ENCODE measurements around the gene FBXO3. TPM values are rescaled to one million over a fixed set of nuclear protein-coding genes. Genes with fewer than 3 reads are reported as not detected.
"Not testable (repeated sequence)": the region's sequence is repeated elsewhere in the genome, so short reads cannot be mapped to it uniquely, and the experiment has no call there.

FBXO3 gene
- total RNA-seq, 1 donor from 2014 or later, result 29.7 TPM

GRCh38 chr11:33708985-33709384 lies 65.3 kb downstream of the FBXO3 start:
- TF ChIP-seq CTCF (IDR thresholded peaks at IDR 0.05) (no peak), POLR2A (IDR thresholded peaks at IDR 0.05) (no peak), POLR2AphosphoS5 (IDR thresholded peaks at IDR 0.05; ENCODE audit: insufficient read depth in 1 of 2, low read depth in 1 of 2) (no peak)
- Histone ChIP-seq H3K36me3 (peaks cover 0 to 47% of the 10 kb centered on the region in 2 donors), H3K27ac (no peak overlapping the region), H3K4me3 (no peak overlapping the region), H3K27me3 (no peaks in the 10 kb centered on the region), H3K4me1 (no peaks in the 10 kb centered on the region), H3K9me3 (no peaks in the 10 kb centered on the region)
- DNase-seq (ENCODE audit: extremely low spot score in 2 of 2), result no peak
- intact Hi-C loops (cut with DNase I), result loop anchor here (10.0 kb wide), 1 partner anchor 226 kb away; no protein-coding TSS in a partner anchor

- DNase-seq (ENCODE audit: extremely low spot score in 2 of 2); H3K9me3 ChIP-seq; H3K4me1 ChIP-seq: not testable (repeated sequence)
Measured at GRCh38 chr11:33707831-33708230, 66.5 kb downstream of the FBXO3 start.

GRCh38 chr11:33706966-33707365 lies 67.4 kb downstream of the FBXO3 start:
- Histone ChIP-seq H3K36me3 (peaks cover 0 to 31% of the 10 kb centered on the region in 2 donors), H3K4me3 (no peak overlapping the region), H3K27ac (peak overlapping the region; percentile 1), H3K27me3 (no peaks in the 10 kb centered on the region), H3K4me1 (peaks cover 9% of the 10 kb centered on the region), H3K9me3 (no peaks in the 10 kb centered on the region)
- intact Hi-C loops (cut with DNase I), result loop anchor here (10.0 kb wide), 1 partner anchor 228 kb away; no protein-coding TSS in a partner anchor
- no peak for DNase-seq (ENCODE audit: extremely low spot score in 2 of 2)
- TF ChIP-seq POLR2A (IDR thresholded peaks at IDR 0.05) (no peak), POLR2AphosphoS5 (IDR thresholded peaks at IDR 0.05; ENCODE audit: insufficient read depth in 1 of 2, low read depth in 1 of 2) (no peak), CTCF (IDR thresholded peaks at IDR 0.05) (no peak)

More at GRCh38 chr11:33707831-33708230, 66.5 kb downstream of the FBXO3 start:
- not testable (repeated sequence) for H3K27ac ChIP-seq, H3K27me3 ChIP-seq, H3K4me3 ChIP-seq
- H3K36me3 ChIP-seq, result peaks cover 0 to 40% of the 10 kb centered on the region in 2 donors
- intact Hi-C loops (cut with DNase I), result loop anchor here (10.0 kb wide), 1 partner anchor 227 kb away; no protein-coding TSS in a partner anchor

- H3K4me3 ChIP-seq, result no peak overlapping the region
- TF ChIP-seq POLR2AphosphoS5 (IDR thresholded peaks at IDR 0.05; ENCODE audit: insufficient read depth in 1 of 2, low read depth in 1 of 2) (peak in 1 of 2 donors; percentile 39), POLR2A (IDR thresholded peaks at IDR 0.05) (no peak)
- intact Hi-C loops (cut with DNase I), result loop anchor here (10.0 kb wide), 1 partner anchor 228 kb away; no protein-coding TSS in a partner anchor
- peaks cover 0 to 28% of the 10 kb centered on the region in 2 donors for H3K36me3 ChIP-seq
- H3K4me1 ChIP-seq, result peaks cover 13% of the 10 kb centered on the region
- H3K27ac ChIP-seq, result peak overlapping the region; percentile 1
- H3K27me3 ChIP-seq, result no peaks in the 10 kb centered on the region
- no peaks in the 10 kb centered on the region for H3K9me3 ChIP-seq
- no peak for DNase-seq (ENCODE audit: extremely low spot score in 2 of 2)
Measured at GRCh38 chr11:33706546-33706945, 67.8 kb downstream of the FBXO3 start.

GRCh38 chr11:33704240-33705002 lies 69.9 kb downstream of the FBXO3 start:
- peaks cover 28% of the 10 kb centered on the region for H3K4me1 ChIP-seq
- no peaks in the 10 kb centered on the region for H3K9me3 ChIP-seq
- TF ChIP-seq POLR2AphosphoS5 (IDR thresholded peaks at IDR 0.05; ENCODE audit: insufficient read depth in 1 of 2, low read depth in 1 of 2) (no peak), POLR2A (IDR thresholded peaks at IDR 0.05) (no peak)
- H3K27me3 ChIP-seq, result no peaks in the 10 kb centered on the region
- H3K36me3 ChIP-seq, result peaks cover 0 to 16% of the 10 kb centered on the region in 2 donors
- peak overlapping the region; percentile 30 for H3K27ac ChIP-seq
- no peak overlapping the region for H3K4me3 ChIP-seq
- DNase-seq (ENCODE audit: extremely low spot score in 2 of 2), result no peak
- intact Hi-C loops (cut with DNase I), result loop anchor here (5.0 to 10.0 kb wide), 2 partner anchors 33 to 230 kb away; partner anchors contain the start of gene CD59

GRCh38 chr11:33703788-33704187 lies 70.5 kb downstream of the FBXO3 start:
- Histone ChIP-seq H3K36me3 (peaks cover 0 to 10% of the 10 kb centered on the region in 2 donors), H3K4me3 (no peak overlapping the region), H3K9me3 (no peaks in the 10 kb centered on the region), H3K4me1 (peaks cover 31% of the 10 kb centered on the region), H3K27me3 (no peaks in the 10 kb centered on the region), H3K27ac (peak overlapping the region; percentile 30)
- TF ChIP-seq POLR2A (IDR thresholded peaks at IDR 0.05), result no peak
- peak in 1 of 2 donors; percentile 21 for TF ChIP-seq POLR2AphosphoS5 (IDR thresholded peaks at IDR 0.05; ENCODE audit: insufficient read depth in 1 of 2, low read depth in 1 of 2)
- TF ChIP-seq CTCF (IDR thresholded peaks at IDR 0.05), result no peak
- intact Hi-C loops (cut with DNase I), result loop anchor here (5.0 to 10.0 kb wide), 2 partner anchors 34 to 231 kb away; partner anchors contain the start of gene CD59
- DNase-seq (ENCODE audit: extremely low spot score in 2 of 2), result peak in 1 of 2 donors; percentile 80
